H1 (cell line): ENCODE measurements around the gene GALNT2. TPM values are rescaled to one million over a fixed set of nuclear protein-coding genes. Genes with fewer than 3 reads are reported as not detected.

Experiments
- CTCF ChIA-PET: fragments of 300-600 bp; sonication (Branson Sonifier 250); formaldehyde crosslinking; loops from one replicate; lab custom pipeline; 2021; ENCODE audit not compliant: partially characterized antibody; lab: Charles Lee
- POLR2A ChIA-PET: fragments of 300-600 bp; sonication (Branson Sonifier 250); formaldehyde crosslinking; loops from one replicate; lab custom pipeline; 2021; ENCODE audit warnings: inconsistent platforms; ENCODE audit not compliant: partially characterized antibody; lab: Charles Lee
- DNase-seq, 2 experiments: peaks; one replicate each; pipeline versions ENCODE4 v3.0.0 to v3.0.0-alpha.2; 2010 to 2022; ENCODE audit warnings: low spot score in 2 of 2, low read depth in 1 of 2, mixed read lengths in 1 of 2
- FAIRE-seq: peaks from 2 replicates; lab custom pipeline; 2011; peaks lifted over from hg19 to GRCh38; lab: Jason Lieb, UNC
- H2AFZ ChIP-seq: 2 replicates; pipeline ENCODE4 v1.8.1; 2012; ENCODE audit warnings: low read length, inconsistent platforms
- H2AK5ac ChIP-seq: 2 replicates; pipeline ENCODE4 v1.6.1; 2013; ENCODE audit warnings: low read depth, low read length
- H2BK120ac ChIP-seq: replicated peaks from 2 replicates; pipeline ENCODE3; 2013; ENCODE audit warnings: low read depth, low read length, inconsistent platforms
- H2BK12ac ChIP-seq: 2 replicates; pipeline ENCODE4 v1.6.1; 2013; ENCODE audit warnings: low read depth, low read length
- H2BK15ac ChIP-seq: 2 replicates; pipeline ENCODE4 v1.6.1; 2013; ENCODE audit warnings: low read length
- H2BK20ac ChIP-seq: 2 replicates; pipeline ENCODE4 v1.6.1; 2013; ENCODE audit warnings: low read length
- H2BK5ac ChIP-seq: 2 replicates; pipeline ENCODE4 v1.6.1; 2013; ENCODE audit warnings: low read depth, low read length
- H3K14ac ChIP-seq: 2 replicates; pipeline ENCODE4 v1.6.1; 2013; ENCODE audit warnings: inconsistent platforms; ENCODE audit not compliant: insufficient read length
- H3K18ac ChIP-seq: 2 replicates; pipeline ENCODE4 v1.6.1; 2013; ENCODE audit warnings: low read length; ENCODE audit errors: extremely low read depth
- H3K23ac ChIP-seq: 2 replicates; pipeline ENCODE4 v1.6.1; 2013; ENCODE audit warnings: inconsistent platforms; ENCODE audit not compliant: insufficient read length
- H3K23me2 ChIP-seq: 2 replicates; pipeline ENCODE4 v1.6.1; 2013; ENCODE audit warnings: low read depth, low read length
- H3K27ac ChIP-seq: 2 replicates; pipeline ENCODE4 v1.6.1; 2011; ENCODE audit warnings: low read depth, low read length, inconsistent platforms
- H3K27me3 ChIP-seq, 4 experiments: replicated peaks in 1 of 4; 1 replicate in 1 of 4; 2 replicates in 3 of 4; pipeline versions ENCODE4 v1.6.1 to v1.8.1; 2011 to 2013; ENCODE audit warnings: low read length in 3 of 4, mild to moderate bottlenecking in 3 of 4, inconsistent platforms in 2 of 4, mixed read lengths in 2 of 4, moderate library complexity in 1 of 4; ENCODE audit not compliant: control insufficient read depth in 3 of 4, insufficient read depth in 3 of 4; ENCODE audit errors: extremely low read depth in 1 of 4
- H3K36me3 ChIP-seq, 4 experiments: 2 replicates each; pipeline versions ENCODE4 v1.6.1 to v1.8.1; 2011 to 2013; ENCODE audit warnings: mild to moderate bottlenecking in 4 of 4, low read length in 3 of 4, moderate library complexity in 2 of 4, control low read depth in 1 of 4, inconsistent platforms in 1 of 4; ENCODE audit not compliant: insufficient read depth in 4 of 4, control insufficient read depth in 2 of 4
- H3K4ac ChIP-seq: replicated peaks from 2 replicates; pipeline ENCODE3; 2013; ENCODE audit warnings: low read length, low read depth, mixed read lengths, inconsistent platforms; ENCODE audit not compliant: insufficient read length
- H3K4me1 ChIP-seq, 4 experiments: replicated peaks in 1 of 4; 1 replicate in 1 of 4; 2 replicates in 3 of 4; pipeline versions ENCODE4 v1.6.1 to v1.8.1; 2011 to 2013; ENCODE audit warnings: low read length in 3 of 4, inconsistent platforms in 2 of 4, mixed read lengths in 1 of 4; ENCODE audit not compliant: insufficient read depth in 4 of 4, control insufficient read depth in 3 of 4
- H3K4me2 ChIP-seq, 2 experiments: 2 replicates each; pipeline versions ENCODE4 v1.6.1 to v1.8.1; 2011 to 2013; ENCODE audit warnings: low read depth in 2 of 2, low read length in 2 of 2, control low read depth in 1 of 2, inconsistent platforms in 1 of 2, mild to moderate bottlenecking in 1 of 2; ENCODE audit not compliant: insufficient read depth in 1 of 2
- H3K4me3 ChIP-seq, 4 experiments: fragments of 200-600, 300-600 bp in 1 of 4; sonication (generic), shearing (Covaris generic), sonication (Bioruptor Twin) in 1 of 4; 2 replicates each; pipeline versions ENCODE4 v1.5.1 to v1.8.1; 2011 to 2016; ENCODE audit warnings: low read length in 4 of 4, low read depth in 3 of 4, control low read depth in 2 of 4, inconsistent platforms in 2 of 4, mild to moderate bottlenecking in 2 of 4, mixed read lengths in 1 of 4, moderate library complexity in 1 of 4; ENCODE audit not compliant: insufficient read depth in 2 of 4; ENCODE audit errors: extremely low read depth in 1 of 4
- H3K56ac ChIP-seq: replicated peaks from 2 replicates; pipeline ENCODE3; 2013; ENCODE audit warnings: low read depth, mild to moderate bottlenecking, mixed read lengths, low read length, inconsistent platforms; ENCODE audit not compliant: insufficient read length
- H3K79me1 ChIP-seq: 2 replicates; pipeline ENCODE4 v1.6.1; 2013; ENCODE audit warnings: low read depth, low read length, control low read depth
- H3K79me2 ChIP-seq, 2 experiments: 2 replicates each; pipeline versions ENCODE4 v1.6.1 to v1.8.1; 2012 to 2013; ENCODE audit warnings: low read length in 2 of 2, mild to moderate bottlenecking in 2 of 2, inconsistent platforms in 1 of 2; ENCODE audit not compliant: insufficient read depth in 2 of 2, control insufficient read depth in 1 of 2
- H3K9ac ChIP-seq, 4 experiments: replicated peaks in 1 of 4; 1 replicate in 1 of 4; 2 replicates in 3 of 4; pipeline versions ENCODE4 v1.6.1 to v1.8.1; 2011 to 2013; ENCODE audit warnings: low read depth in 3 of 4, low read length in 3 of 4, control low read depth in 2 of 4, mild to moderate bottlenecking in 2 of 4, moderate library complexity in 2 of 4, inconsistent platforms in 1 of 4; ENCODE audit errors: extremely low read depth in 1 of 4
- H3K9me3 ChIP-seq, 2 experiments: 2 replicates each; pipeline versions ENCODE4 v1.6.1 to v1.8.1; 2012 to 2013; ENCODE audit warnings: mild to moderate bottlenecking in 2 of 2, moderate library complexity in 2 of 2, control low read depth in 1 of 2, inconsistent platforms in 1 of 2, low read depth in 1 of 2, low read length in 1 of 2, mixed read lengths in 1 of 2; ENCODE audit not compliant: insufficient read depth in 2 of 2
- H4K20me1 ChIP-seq, 2 experiments: replicated peaks in 1 of 2; 2 replicates each; pipeline versions ENCODE3 to v1.8.1; 2011 to 2013; ENCODE audit warnings: inconsistent platforms in 2 of 2, low read length in 2 of 2, mild to moderate bottlenecking in 1 of 2; ENCODE audit not compliant: insufficient read depth in 2 of 2, control insufficient read depth in 1 of 2
- H4K5ac ChIP-seq: 2 replicates; pipeline ENCODE4 v1.6.1; 2013; ENCODE audit warnings: low read length, low read depth, mixed read lengths, inconsistent platforms; ENCODE audit not compliant: insufficient read length
- H4K8ac ChIP-seq: 2 replicates; pipeline ENCODE4 v1.8.0; 2013; ENCODE audit warnings: mild to moderate bottlenecking, moderate library complexity, low read length, inconsistent platforms; ENCODE audit not compliant: insufficient read depth; ENCODE audit errors: extremely low read depth
- H4K91ac ChIP-seq: replicated peaks from 2 replicates; pipeline ENCODE3; 2013; ENCODE audit warnings: low read length, mixed read lengths, inconsistent platforms; ENCODE audit not compliant: insufficient read length
- SAP30 ChIP-seq: fragments of 300-600 bp; sonication (generic); IDR thresholded peaks from 2 replicates; pipeline ENCODE4 v1.7.1; 2012; ENCODE audit warnings: low read length, moderate library complexity, mild to moderate bottlenecking, inconsistent platforms; ENCODE audit not compliant: insufficient read depth, insufficient replicate concordance
- WGBS, 2 experiments: shearing (Covaris generic) in 1 of 2; methylation state at CpG; one replicate each; pipeline versions ENCODE4 v1.1.6 to v1.1.7; 2013 to 2015; ENCODE audit warnings: low lambda C conversion rate in 2 of 2, mixed read lengths in 2 of 2, inconsistent platforms in 1 of 2, low coverage in 1 of 2, missing lambda C conversion rate in 1 of 2; ENCODE audit not compliant: insufficient replicate concordance in 2 of 2, insufficient coverage in 1 of 2, insufficient read length in 1 of 2; ENCODE audit errors: extremely low coverage in 1 of 2, missing lambda C conversion rate in 1 of 2; 5-methylcytosine and 5-hydroxymethylcytosine counted together
- polyA plus RNA-seq, 7 experiments: library from polyadenylated mRNA; depleted of rRNA in 3 of 7; stranded (reverse) in 5 of 7; unstranded in 2 of 7; fragments of >200 nt in 5 of 7; fragments of 200-250 nt in 2 of 7; gene quantifications; 1 replicate in 5 of 7; 2 replicates in 1 of 7; 4 replicates in 1 of 7; pipeline versions ENCODE4 v1.2.1 to v1.2.3, GENCODE V29; 2011 to 2013; ENCODE audit warnings: missing spikeins in 2 of 7, mixed read lengths in 2 of 7
- total RNA-seq: library from RNA; stranded (reverse); fragmentation: NEBNext Ultra II Directional; extraction: Animal tissue kit (Norgen Biotek cat#: 25700); gene quantifications from 2 replicates; pipeline ENCODE4 v1.2.1, GENCODE V29; 2021

Gene GALNT2
- total and polyA plus RNA-seq, 2 of the 8 experiments (the other 6 are each of a cell fraction or from before 2014, with no cell fraction given) = 34.5 to 75.3 TPM

DNA sequence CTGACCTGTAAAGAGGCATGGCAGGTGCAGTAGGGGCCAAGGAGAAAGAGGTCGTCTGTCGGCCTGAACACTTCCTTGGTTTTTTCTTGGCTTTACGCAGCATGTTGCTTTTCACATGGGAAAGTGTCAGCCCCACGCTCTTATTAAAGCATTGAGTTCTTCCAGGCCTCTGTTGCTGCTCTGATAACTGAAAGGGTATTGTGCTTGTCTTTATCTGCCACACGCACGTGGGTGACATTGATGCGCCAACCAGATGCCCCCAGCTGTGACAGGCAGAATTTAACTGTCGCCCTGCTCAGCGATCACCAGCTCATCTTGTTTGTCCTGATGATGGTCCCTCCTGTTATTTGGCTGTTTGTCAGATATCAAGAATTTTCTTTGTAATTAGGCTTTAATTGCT is 76.5 kb downstream of the GALNT2 start:
- peaks cover 0 to 76% of the 10 kb centered on the region in 2 experiments; a peak in 2 of 4 replicates for H3K79me2 ChIP-seq
- POLR2A ChIA-PET = interaction anchor here (1.8 kb wide), 1 partner anchor 16 kb away, joined by 3 read pairs; no protein-coding TSS in a partner anchor
- CTCF ChIA-PET = interaction anchor here (1.0 to 1.4 kb wide), 6 partner anchors 12 to 168 kb away, joined by 3 to 7 read pairs (median 4); no protein-coding TSS in a partner anchor
- no peak for TF ChIP-seq SAP30

More for the DNA sequence above, 76.5 kb downstream of the GALNT2 start:
- Histone ChIP-seq H4K20me1 (peaks cover 1 to 14% of the 10 kb centered on the region in 2 experiments), H3K79me1 (peaks cover 25% of the 10 kb centered on the region), H2BK120ac (no peak overlapping the region), H3K4ac (no peak overlapping the region), H2BK5ac (no peak overlapping the region), H3K9me3 (no peaks in the 10 kb centered on the region), H2AFZ (no peak overlapping the region), H4K8ac (no peak overlapping the region), H2BK15ac (no peak overlapping the region), H2AK5ac (no peak overlapping the region), H3K36me3 (no peaks in the 10 kb centered on the region), H4K91ac (no peak overlapping the region), H2BK20ac (no peak overlapping the region), H3K23me2 (0 out of 2 replicates have a peak, but pooled peaks cover 2% of the 10 kb centered on the region), H2BK12ac (no peak overlapping the region), H3K4me3 (no peak overlapping the region), H3K27me3 (no peaks in the 10 kb centered on the region), H3K27ac (no peak overlapping the region), H3K23ac (no peak overlapping the region), H3K4me1 (peaks cover 0 to 21% (median 13%) of the 10 kb centered on the region in 4 experiments; a peak in 4 of 7 replicates), H3K9ac (no peak overlapping the region), H3K14ac (no peak overlapping the region), H3K56ac (no peak overlapping the region), H4K5ac (no peak overlapping the region), H3K4me2 (no peak overlapping the region), H3K18ac (no peak overlapping the region)
- 89% methylated on average over 9 of the region's 9 CpGs; no CpG with 5 or more reads in 1 of the 2 experiments for WGBS, 2 experiments
- FAIRE-seq (no peak), DNase-seq (no peak)
